ENCODE results near the gene DLK1.

DLK1 gene

DNA sequence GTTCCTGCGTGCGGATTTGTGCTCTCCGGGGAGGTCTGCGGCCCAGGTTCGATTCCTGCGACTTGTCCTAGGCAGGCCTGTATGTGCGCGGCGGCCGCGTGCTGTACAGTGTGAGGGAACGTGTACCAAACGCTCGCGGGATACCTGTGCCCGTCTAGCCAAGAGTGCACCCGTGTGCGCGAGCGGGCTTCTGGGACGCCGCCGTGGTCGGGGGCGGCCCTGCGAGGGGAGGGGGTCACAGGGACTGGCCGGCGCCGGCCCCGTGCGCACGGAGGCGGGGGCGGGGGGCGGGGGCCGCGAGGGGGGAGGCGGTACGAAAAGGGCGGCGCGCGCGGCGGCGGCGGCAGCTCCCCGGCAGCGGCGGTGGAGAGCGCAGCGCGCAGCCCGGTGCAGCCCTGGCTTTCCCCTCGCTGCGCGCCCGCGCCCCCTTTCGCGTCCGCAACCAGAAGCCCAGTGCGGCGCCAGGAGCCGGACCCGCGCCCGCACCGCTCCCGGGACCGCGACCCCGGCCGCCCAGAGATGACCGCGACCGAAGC is at the start of gene DLK1:
Gene DLK1, plus strand, starts transcription at position 343 of the 536 bp plus-strand sequence. Its CDS starts 177 bp downstream, at position 520.
- DNase-seq = no peak

DNA sequence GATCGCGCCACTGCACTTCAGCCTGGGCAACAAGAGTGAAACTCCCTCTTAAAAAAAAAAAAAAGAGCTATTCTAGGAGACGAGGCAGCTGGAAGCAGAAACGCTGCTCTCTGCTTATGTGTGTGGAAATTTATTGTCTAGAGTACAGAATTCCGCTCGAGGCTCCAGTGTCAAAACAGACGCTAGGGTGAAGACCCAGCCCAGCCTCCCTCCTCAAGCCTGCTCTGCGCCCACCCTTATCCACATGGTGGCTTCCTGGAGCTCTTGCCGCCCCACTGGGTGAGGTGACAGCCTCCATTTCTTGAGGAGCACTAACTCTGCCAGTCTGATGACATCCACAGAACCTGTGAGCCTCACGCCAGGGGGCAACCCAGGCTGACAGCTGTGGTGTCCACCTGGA is 49.5 kb upstream of the DLK1 start:
- no peak for DNase-seq

GRCh38 chr14:100677554-100678468 is 48.9 kb upstream of the DLK1 start:
- no peak for DNase-seq

DNA sequence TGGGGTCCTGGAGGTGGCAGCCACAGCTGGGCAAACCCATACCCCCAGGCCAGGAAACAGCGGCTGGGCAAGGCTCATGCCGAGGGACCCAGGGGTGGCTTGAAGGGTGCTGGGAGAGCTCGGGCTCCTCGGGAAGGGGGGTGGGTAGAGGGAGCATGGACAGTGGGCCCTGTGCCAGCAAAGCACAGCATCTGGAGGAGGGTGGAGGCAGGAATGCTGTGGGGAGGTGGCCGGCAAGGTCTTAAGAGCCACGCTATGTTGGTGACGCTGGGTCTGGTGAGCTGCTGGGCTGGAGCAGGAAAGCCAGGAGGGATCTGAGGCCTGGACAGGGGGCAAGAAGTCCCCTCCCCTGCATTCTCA is 48.2 kb upstream of the DLK1 start:
- DNase-seq = no peak

DNA sequence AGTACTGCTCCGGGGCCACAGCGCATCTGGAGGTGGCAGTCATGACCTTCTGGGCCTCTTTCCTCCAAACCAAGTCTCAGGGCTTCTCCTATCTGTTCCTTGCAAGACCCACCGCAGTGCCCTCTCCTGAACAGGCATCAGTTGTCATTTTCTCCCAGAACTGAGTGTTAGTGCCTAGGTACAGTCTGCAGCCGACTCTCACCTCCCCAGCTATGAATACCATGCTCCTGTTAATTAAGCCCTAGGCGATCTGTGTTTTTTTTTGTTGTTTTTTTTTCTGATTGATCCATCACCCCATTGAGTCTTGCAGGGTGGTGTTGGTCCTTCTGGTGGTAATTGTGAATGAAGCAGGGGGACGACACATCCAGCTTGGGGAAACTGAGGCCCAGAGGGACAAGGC is 47.5 kb upstream of the DLK1 start:
- DNase-seq = no peak

- no peak for DNase-seq
Observed at GRCh38 chr14:100679707-100680438, 46.8 kb upstream of the DLK1 start.

- no peak for DNase-seq
Observed at GRCh38 chr14:100680439-100681051, 46.1 kb upstream of the DLK1 start.

DNA sequence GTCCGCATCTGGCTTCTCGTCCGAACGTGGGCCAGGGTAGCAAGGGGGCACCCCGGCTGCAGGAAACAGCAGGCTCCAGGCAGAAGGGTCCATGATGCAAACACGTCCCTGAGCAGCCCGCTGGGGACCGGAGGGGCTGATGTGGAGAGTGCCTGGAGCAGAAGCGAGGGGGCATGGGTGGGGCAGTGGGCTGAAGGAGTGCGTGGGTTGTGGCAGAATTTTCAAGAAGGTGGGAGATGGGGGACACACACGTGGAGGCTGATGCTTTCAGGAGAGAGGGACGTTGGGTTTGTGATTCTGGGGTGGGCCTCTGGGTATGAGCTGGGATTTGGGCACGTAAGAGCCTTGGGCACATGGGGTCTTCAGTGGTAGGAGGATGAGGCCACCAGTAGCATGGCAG is 45.6 kb upstream of the DLK1 start:
- DNase-seq = no peak

DNA sequence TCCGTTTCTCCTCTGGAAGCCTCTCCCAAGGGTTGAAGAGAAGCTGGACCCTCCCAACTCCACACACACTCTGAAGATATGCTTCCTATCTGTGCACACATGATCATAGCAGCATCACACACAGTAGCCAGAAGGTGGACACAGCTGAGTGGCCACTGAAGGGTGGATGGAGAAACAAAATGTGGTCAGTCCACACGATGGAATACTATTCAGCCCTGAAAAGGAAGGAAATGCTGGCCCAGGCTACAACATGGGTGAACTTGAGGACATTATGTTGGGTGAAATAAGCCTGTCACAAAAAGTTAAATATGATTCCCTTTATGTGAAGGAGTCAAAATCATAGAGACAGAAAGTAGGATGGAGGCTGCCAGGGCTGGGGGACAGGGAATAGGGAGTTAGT is 43.9 kb upstream of the DLK1 start:
- no peak for DNase-seq

DNA sequence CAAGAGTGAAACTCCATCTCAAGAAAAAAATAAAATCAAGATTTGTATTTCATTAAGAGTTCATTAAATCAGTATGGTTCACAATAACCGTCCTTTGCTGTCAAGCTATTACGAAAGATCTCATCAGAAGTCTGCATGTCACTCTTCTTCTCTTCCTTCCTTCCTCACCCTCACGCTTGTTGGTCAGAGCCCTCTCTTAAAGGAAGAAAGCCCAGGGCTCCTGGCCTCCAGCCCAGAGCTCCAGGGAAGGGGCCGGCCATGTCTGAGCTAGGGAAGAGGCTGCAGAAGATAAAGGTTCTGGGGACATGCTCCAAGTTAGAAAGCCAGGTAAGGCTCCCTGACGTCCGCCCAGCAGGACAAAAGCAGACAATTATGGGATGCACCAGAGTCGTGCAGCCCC is 43.1 kb upstream of the DLK1 start:
- no peak for DNase-seq

DNA sequence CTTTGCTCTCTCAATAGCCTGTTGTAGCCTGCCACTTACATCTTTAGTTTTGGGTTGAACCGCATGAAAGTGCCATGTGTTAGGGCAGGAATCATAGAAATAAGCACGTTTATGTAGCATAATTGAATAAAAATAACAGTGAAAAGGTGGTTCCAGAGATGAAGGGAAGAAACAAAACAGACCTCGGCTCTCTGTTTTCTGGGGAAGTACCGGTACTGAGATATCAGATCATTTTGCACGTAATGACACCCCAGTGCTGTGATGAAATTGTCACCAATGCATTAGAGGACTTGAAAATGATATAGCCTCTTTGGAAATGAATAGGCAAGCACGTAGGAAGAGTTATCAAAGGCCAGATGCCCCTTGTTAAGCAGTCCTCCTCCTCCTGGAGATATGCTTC is 42.5 kb upstream of the DLK1 start:
- no peak for DNase-seq

DNA sequence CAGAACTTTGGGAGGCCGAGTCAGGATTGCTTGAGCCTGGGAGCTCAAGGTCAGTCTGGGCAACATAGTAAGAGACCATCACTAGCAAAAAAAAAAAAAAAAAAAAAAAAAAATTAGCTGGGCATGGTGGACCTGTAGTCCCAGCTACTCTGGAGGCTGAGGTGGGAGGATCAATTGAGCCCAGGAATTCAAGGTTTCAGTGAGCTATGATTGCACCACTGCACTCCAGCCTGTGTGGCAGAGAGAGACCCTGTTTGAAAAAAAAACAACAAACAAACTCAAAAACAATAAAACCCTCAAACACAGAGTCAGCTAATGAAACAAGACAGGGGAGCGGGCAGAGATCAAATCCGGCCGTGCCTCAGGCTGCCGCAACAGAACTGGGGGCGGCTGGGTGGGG is 41.7 kb upstream of the DLK1 start:
- no peak for DNase-seq

DNA sequence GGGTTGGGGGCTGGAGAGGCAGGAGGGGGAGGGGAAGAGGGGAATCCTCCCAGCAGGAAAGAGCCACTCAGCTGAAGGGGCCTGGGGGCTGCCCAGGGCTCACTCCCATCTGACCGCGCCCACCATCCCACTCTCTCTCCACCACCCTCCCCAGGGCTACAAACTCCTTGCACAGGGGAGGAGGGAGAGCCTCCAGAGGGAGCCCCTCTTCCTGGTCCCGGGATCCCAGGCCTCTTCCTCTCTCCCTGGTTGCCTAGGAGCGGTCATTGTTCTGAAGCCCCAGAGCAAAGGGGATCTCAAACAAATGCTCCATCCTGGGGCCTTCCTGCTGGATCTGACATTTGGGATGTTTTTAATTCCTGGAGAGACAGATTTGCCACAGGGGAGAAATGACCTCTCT is 39.8 kb upstream of the DLK1 start:
- no peak for DNase-seq

GRCh38 chr14:100687386-100687785 is 39.3 kb upstream of the DLK1 start:
- DNase-seq = no peak

DNA sequence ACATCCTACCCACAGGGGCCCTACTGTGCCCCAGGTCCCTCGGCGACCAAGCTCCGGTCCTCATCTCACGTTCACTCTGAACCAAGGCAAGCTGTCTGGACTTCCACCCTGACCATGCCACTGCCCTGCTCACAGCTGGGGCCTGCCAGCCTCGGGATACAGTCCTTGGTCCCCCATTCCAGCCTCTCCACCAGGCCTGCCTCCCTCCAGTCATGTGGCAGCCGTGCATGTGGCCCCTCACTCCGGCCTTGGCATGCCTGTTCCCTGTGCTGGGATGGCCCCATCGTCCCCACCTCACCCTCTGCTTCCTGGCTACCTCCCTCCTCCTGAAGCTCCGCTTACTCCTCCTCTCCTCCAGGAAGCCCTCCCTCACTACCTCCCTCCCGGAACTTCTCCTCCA is 38.6 kb upstream of the DLK1 start:
- DNase-seq = no peak

- no peak for DNase-seq
Observed at GRCh38 chr14:100688598-100689461, 37.9 kb upstream of the DLK1 start.

- DNase-seq = no peak
Observed at GRCh38 chr14:100690672-100691071, 36.0 kb upstream of the DLK1 start.

- DNase-seq = peak; percentile 45
Observed at GRCh38 chr14:100691395-100692056, 35.2 kb upstream of the DLK1 start.

GRCh38 chr14:100692256-100692655 is 34.4 kb upstream of the DLK1 start:
- DNase-seq = no peak

- peak; percentile 34 for DNase-seq
Observed at GRCh38 chr14:100692859-100693558, 33.7 kb upstream of the DLK1 start.

DNA sequence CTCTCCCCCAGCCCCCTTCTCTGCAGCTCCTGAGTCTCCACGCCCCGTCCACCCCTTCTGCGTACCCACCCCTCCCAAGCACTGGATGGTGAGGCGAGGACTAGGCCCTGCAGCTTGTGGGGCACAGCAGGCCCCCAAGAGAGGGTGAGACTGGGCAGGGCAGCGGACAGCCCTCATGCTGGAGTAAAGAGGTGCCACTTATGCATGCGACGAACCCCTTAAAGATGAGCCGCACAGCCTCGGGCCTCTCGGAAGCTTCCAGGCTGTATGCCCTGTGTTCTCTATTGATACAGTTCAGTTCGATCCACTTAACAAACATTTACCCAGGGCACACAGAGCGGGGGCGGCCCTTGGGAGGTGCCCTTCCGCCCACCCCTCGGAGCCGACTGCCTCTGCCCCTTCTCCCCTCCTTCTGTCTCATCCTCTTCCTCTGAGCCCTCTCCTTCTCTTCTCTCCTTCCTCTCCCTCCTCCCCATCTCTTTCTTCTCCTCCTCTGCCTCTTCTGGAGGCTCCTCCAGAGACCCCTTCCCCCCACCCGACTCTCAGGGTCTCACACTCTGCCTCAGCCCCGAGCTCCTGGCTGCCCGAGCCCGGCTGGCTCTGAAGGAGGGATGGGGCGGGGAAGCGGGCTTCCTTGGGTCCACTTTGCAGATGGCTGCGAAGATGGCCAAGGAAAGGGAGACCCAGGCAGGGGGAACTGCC is 32.7 kb upstream of the DLK1 start:
- DNase-seq = no peak

Data from NCI-H2029 treated with DMSO at 0.1 percent for 48 hours (cell line).